HepG2 (cell line): ENCODE results near the gene MASP1. TPM values are rescaled to one million over a fixed set of nuclear protein-coding genes. Genes with fewer than 3 reads are reported as not detected.

ENCODE experiments used
- ATAC-seq: fragments of 200-7000 bp; cut with Tn5 transposase; 3 replicates; pipeline ENCODE4 v1.9.1; 2020; ENCODE audit warnings: mild to moderate bottlenecking, moderate library complexity
- BruUV-seq: library from RNA; stranded (reverse); fragments of 400-500 nt; replicated peaks from 2 replicates; lab custom pipeline; 2021; lab: Mats Ljungman, UMichigan
- CTCF ChIA-PET: fragments of 300-600 bp; formaldehyde crosslinking; extraction: SDS; loops from one replicate; lab custom pipeline; 2021; ENCODE audit warnings: low total read pairs, inconsistent platforms, low intra/inter-chr PET ratio; lab: Yijun Ruan, JAX
- POLR2A ChIA-PET: fragments of 350-600 bp; sonication (Branson Sonifier 250); formaldehyde crosslinking; loops from one replicate; lab custom pipeline; 2020; ENCODE audit warnings: antibody characterized with exemption, inconsistent platforms; lab: Yijun Ruan, JAX
- DNase-seq: peaks from one replicate; pipeline ENCODE4 v3.0.0-alpha.2; 2015; ENCODE audit warnings: low spot score
- FAIRE-seq: peaks from 3 replicates; lab custom pipeline; 2011; peaks lifted over from hg19 to GRCh38; lab: Jason Lieb, UNC
- H2AFZ ChIP-seq: one replicate; pipeline ENCODE4 v1.6.1; 2011; ENCODE audit warnings: low read length, inconsistent platforms
- H3K27ac ChIP-seq: fragments of 300-600 bp; 3 replicates; pipeline ENCODE4 v1.8.0; 2011; ENCODE audit warnings: mixed run types, mild to moderate bottlenecking, mixed read lengths, low read length, inconsistent platforms; ENCODE audit not compliant: insufficient read depth; ENCODE audit errors: extremely low read length
- H3K27me3 ChIP-seq, 2 experiments: fragments of 200-600 bp in 1 of 2; 2 replicates in 1 of 2; 3 replicates in 1 of 2; pipeline versions ENCODE4 v1.6.0 to v1.8.0; 2011; ENCODE audit warnings: low read length in 2 of 2, mild to moderate bottlenecking in 2 of 2, moderate library complexity in 2 of 2, inconsistent platforms in 1 of 2; ENCODE audit not compliant: insufficient read depth in 2 of 2, control insufficient read depth in 1 of 2
- H3K36me3 ChIP-seq, 2 experiments: fragments of 200-600 bp in 1 of 2; replicated peaks in 1 of 2; 2 replicates in 1 of 2; 3 replicates in 1 of 2; pipeline versions ENCODE4 v1.5.1 to v1.8.0; 2011; ENCODE audit warnings: low read length in 2 of 2, inconsistent platforms in 1 of 2; ENCODE audit not compliant: insufficient read depth in 2 of 2, control insufficient read depth in 1 of 2
- H3K4me1 ChIP-seq: 2 replicates; pipeline ENCODE4 v1.5.1; 2012; ENCODE audit warnings: low read length, inconsistent platforms; ENCODE audit not compliant: insufficient read depth
- H3K4me2 ChIP-seq: 2 replicates; pipeline ENCODE4 v1.6.0; 2011; ENCODE audit warnings: low read depth, low read length, inconsistent platforms
- H3K4me3 ChIP-seq, 3 experiments: fragments of 200-600 bp in 1 of 3; sonication (generic), shearing (Covaris generic) in 1 of 3; replicated peaks in 1 of 3; 2 replicates each; pipeline ENCODE4 v1.5.1; 2011 to 2016; ENCODE audit warnings: low read length in 3 of 3, inconsistent platforms in 2 of 3, low read depth in 2 of 3, mild to moderate bottlenecking in 2 of 3, control low read depth in 1 of 3, mixed read lengths in 1 of 3; ENCODE audit not compliant: insufficient read depth in 1 of 3
- H3K79me2 ChIP-seq: one replicate; pipeline ENCODE4 v1.6.1; 2011; ENCODE audit warnings: low read length, inconsistent platforms; ENCODE audit not compliant: insufficient read depth
- H3K9ac ChIP-seq: 2 replicates; pipeline ENCODE4 v1.6.0; 2011; ENCODE audit warnings: mild to moderate bottlenecking, low read depth, low read length, inconsistent platforms; ENCODE audit not compliant: insufficient read depth
- H3K9me3 ChIP-seq: 2 replicates; pipeline ENCODE4 v1.5.1; 2012; ENCODE audit warnings: mild to moderate bottlenecking, low read length
- H4K20me1 ChIP-seq: 2 replicates; pipeline ENCODE4 v1.6.0; 2011; ENCODE audit warnings: inconsistent platforms, mild to moderate bottlenecking, low read length, moderate library complexity; ENCODE audit not compliant: insufficient read depth
- FOXC1 ChIP-seq: sonication (generic); formaldehyde crosslinking; IDR thresholded peaks from 2 replicates; pipeline ENCODE4 v1.8.0; 2022; ENCODE audit warnings: mild to moderate bottlenecking, missing genetic modification reagents, borderline replicate concordance
- HNF4A ChIP-seq: sonication (generic); formaldehyde crosslinking; IDR thresholded peaks from 2 replicates; pipeline ENCODE4 v1.4.0; 2020; ENCODE audit warnings: missing genetic modification reagents
- KLF13 ChIP-seq: sonication (generic); formaldehyde crosslinking; IDR thresholded peaks from 2 replicates; pipeline ENCODE4 v1.4.0; 2020; ENCODE audit warnings: mild to moderate bottlenecking, missing genetic modification reagents
- MED1 ChIP-seq: sonication (generic); formaldehyde crosslinking; IDR thresholded peaks from 2 replicates; pipeline ENCODE4 v1.4.0; 2020; ENCODE audit warnings: missing genetic modification reagents
- NCOR1 ChIP-seq: fragments of 200-600 bp; sonication (generic); IDR thresholded peaks from 2 replicates; pipeline ENCODE4 v1.7.0; 2017; ENCODE audit warnings: antibody characterized with exemption, low read length, borderline replicate concordance
- PITX1 ChIP-seq: sonication (generic); formaldehyde crosslinking; IDR thresholded peaks from 2 replicates; pipeline ENCODE4 v1.5.1; 2020; ENCODE audit warnings: mild to moderate bottlenecking, missing genetic modification reagents
- POLR2G ChIP-seq: fragments of 200-400 bp; formaldehyde crosslinking; IDR thresholded peaks from 2 replicates; pipeline ENCODE4 v1.6.1; 2018; ENCODE audit warnings: mild to moderate bottlenecking, low read depth, low read length, moderate library complexity
- RXRA ChIP-seq: sonication (generic); formaldehyde crosslinking; IDR thresholded peaks from 2 replicates; pipeline ENCODE4 v1.5.1; 2020; ENCODE audit warnings: missing genetic modification reagents
- SAFB2 ChIP-seq: sonication (generic); formaldehyde crosslinking; IDR thresholded peaks from 2 replicates; pipeline ENCODE4 v1.5.1; 2020; ENCODE audit warnings: missing genetic modification reagents, low read depth, mild to moderate bottlenecking, borderline replicate concordance
- TAF15 ChIP-seq: fragments of 200-400 bp; formaldehyde crosslinking; IDR thresholded peaks from one replicate; pipeline ENCODE4 v1.6.1; 2018; ENCODE audit warnings: mild to moderate bottlenecking, low read depth, low read length; ENCODE audit not compliant: poor library complexity, severe bottlenecking
- THRA ChIP-seq: sonication (generic); formaldehyde crosslinking; IDR thresholded peaks from 2 replicates; pipeline ENCODE4 v1.4.0; 2020; ENCODE audit warnings: missing genetic modification reagents, borderline replicate concordance
- TRIM22 ChIP-seq: fragments of 450-650 bp; IDR thresholded peaks from 2 replicates; pipeline ENCODE4 v1.6.1; 2017
- ZMAT5 ChIP-seq: sonication (generic); formaldehyde crosslinking; IDR thresholded peaks from 2 replicates; pipeline ENCODE4 v1.5.0; 2020; ENCODE audit warnings: mild to moderate bottlenecking, low read depth, missing genetic modification reagents, borderline replicate concordance
- ZNF234 ChIP-seq: sonication (generic); formaldehyde crosslinking; conservative IDR thresholded peaks from 2 replicates; pipeline ENCODE4 v1.5.1; 2020; ENCODE audit warnings: mild to moderate bottlenecking, missing genetic modification reagents
- ZNF281 ChIP-seq: sonication (generic); formaldehyde crosslinking; IDR thresholded peaks from 2 replicates; pipeline ENCODE4 v1.4.0; 2020; ENCODE audit warnings: missing genetic modification reagents, borderline replicate concordance
- ZNF331 ChIP-seq: sonication (generic); formaldehyde crosslinking; IDR thresholded peaks from 2 replicates; pipeline ENCODE4 v1.4.0; 2020; ENCODE audit warnings: missing genetic modification reagents
- ZNF337 ChIP-seq: sonication (generic); formaldehyde crosslinking; IDR thresholded peaks from 2 replicates; pipeline ENCODE4 v1.5.1; 2020; ENCODE audit warnings: missing genetic modification reagents, low read depth, mild to moderate bottlenecking, borderline replicate concordance
- ZNF777 ChIP-seq: sonication (generic); formaldehyde crosslinking; IDR thresholded peaks from 2 replicates; pipeline ENCODE4 v1.4.0; 2020; ENCODE audit warnings: missing genetic modification reagents
- WGBS: methylation state at CpG from one replicate; pipeline ENCODE4 v1.1.6; 2017; ENCODE audit warnings: low lambda C conversion rate; 5-methylcytosine and 5-hydroxymethylcytosine counted together
- in situ Hi-C: cut with HindIII; loops from 2 replicates; pipeline ENCODE4 v1.10.0; 2017; ENCODE audit warnings: low pct_unique_long_range_greater_than_20kb; ENCODE audit not compliant: extremely low pct_ligation_motif_present
- intact Hi-C: fragments of 100-400 bp; cut with micrococcal nuclease; formaldehyde crosslinking; loops from one replicate; pipeline ENCODE4 v1.10.0; 2022; ENCODE audit not compliant: unreplicated experiment
- polyA plus RNA-seq, 8 experiments: library from polyadenylated mRNA; depleted of rRNA in 3 of 8; stranded (reverse) in 7 of 8; unstranded in 1 of 8; fragments of >200 nt; fragmentation: Illumina TruSeq in 4 of 8; extraction: Trizol in 4 of 8; gene quantifications; 2 replicates each; pipeline versions ENCODE4 v1.2.1 to v1.2.3, GENCODE V29; 2011 to 2016; ENCODE audit warnings: low read depth in 4 of 8, missing spikeins in 1 of 8, mixed read lengths in 1 of 8; ENCODE audit not compliant: insufficient read depth in 1 of 8
- total RNA-seq, 5 experiments: library from RNA; depleted of rRNA; stranded (reverse); fragments of >200 nt; fragmentation: Illumina TruSeq; extraction: Trizol; gene quantifications; 2 replicates each; pipeline ENCODE4 v1.2.3, GENCODE V29; 2016; ENCODE audit warnings: low read depth in 1 of 5

MASP1 gene
- total and polyA plus RNA-seq, 2 of the 13 experiments (the other 11 are each of a cell fraction or from before 2014, with no cell fraction given), result 10.8 to 56.0 TPM

GRCh38 chr3:187223799-187224198 lies 67.7 kb downstream of the MASP1 start (continued):
- TF ChIP-seq ZMAT5 (no peak), FOXC1 (no peak)
- TF ChIP-seq, all 625 proteins: peak for 0

GRCh38 chr3:187222801-187223200 lies 68.7 kb downstream of the MASP1 start:
- H3K27me3 ChIP-seq, result no peaks in the 10 kb centered on the region; a peak in 1 of 5 replicates
- DNase-seq (peak; percentile 24), FAIRE-seq (peak; percentile 30), ATAC-seq (peak; percentile 56)
- H3K4me3 ChIP-seq, result no peak overlapping the region
- H3K4me1 ChIP-seq, result peaks cover 31% of the 10 kb centered on the region
- intact Hi-C loops (loop anchor here (5.0 kb wide), 1 partner anchor 70 kb away; the partner anchor contains the start of gene MASP1), in situ Hi-C loops (loop anchor here (5.0 kb wide), 1 partner anchor 460 kb away; no protein-coding TSS in a partner anchor)
- no peaks in the 10 kb centered on the region for H3K79me2 ChIP-seq
- peak overlapping the region; percentile 48 for H3K4me2 ChIP-seq
- CTCF ChIA-PET, result interaction anchor here (0.7 kb wide), 1 partner anchor 457 kb away, joined by 4 read pairs; no protein-coding TSS in a partner anchor
- POLR2A ChIA-PET, result interaction anchor here (1.0 to 1.2 kb wide), 3 partner anchors 41 to 68 kb away, joined by 3 to 6 read pairs (median 4); partner anchors contain the start of gene MASP1
- H2AFZ ChIP-seq, result no peak overlapping the region
- H4K20me1 ChIP-seq, result no peaks in the 10 kb centered on the region
- H3K9me3 ChIP-seq, result no peaks in the 10 kb centered on the region
- WGBS, result 26% methylated on average over 4 of the region's 4 CpGs
- no peak overlapping the region for H3K9ac ChIP-seq
- no peaks in the 10 kb centered on the region for H3K36me3 ChIP-seq
- BruUV-seq, result no TSS peak
- H3K27ac ChIP-seq, result peak overlapping the region; percentile 37
- TF ChIP-seq ZNF337 (CRISPR knock-in tag), result no peak
- TF ChIP-seq HNF4A (CRISPR knock-in tag), result peak; percentile 83
- no peak for TF ChIP-seq ZNF777 (CRISPR knock-in tag)
- 0 out of 2 replicates have a peak, but pooled peaks have one; percentile 19 for TF ChIP-seq PITX1 (CRISPR knock-in tag)
- TF ChIP-seq KLF13 (CRISPR knock-in tag), result no peak
- 0 out of 2 replicates have a peak, but pooled peaks have one; percentile 34 for TF ChIP-seq MED1 (CRISPR knock-in tag)
- no peak for TF ChIP-seq TAF15
- TF ChIP-seq NCOR1, result peak; percentile 27; the same call in 1 of the 2 replicates
- peak; percentile 42; the same call in 1 of the 2 replicates for TF ChIP-seq ZNF281 (CRISPR knock-in tag)
- TF ChIP-seq THRA (CRISPR knock-in tag), result no peak
- no peak for TF ChIP-seq ZNF234 (CRISPR knock-in tag)
- no peak for TF ChIP-seq SAFB2
- TF ChIP-seq ZNF331 (CRISPR knock-in tag), result no peak
- no peak for TF ChIP-seq TRIM22
- TF ChIP-seq RXRA (CRISPR knock-in tag), result no peak
- no peak for TF ChIP-seq POLR2G
